Uterus (tissue), 2 donors: Measurements from ENCODE around the gene ZNF609.

Source experiments
- CTCF ChIP-seq, 4 experiments: fragments of 200-600 bp in 2 of 4; fragments of 450-650 bp in 2 of 4; sonication (generic) in 2 of 4; IDR thresholded peaks; one replicate each; pipeline ENCODE4 v1.5.1; 2016 to 2019; ENCODE audit warnings: antibody characterized with exemption in 4 of 4, mild to moderate bottlenecking in 2 of 4, moderate library complexity in 1 of 4
- POLR2A ChIP-seq, 2 donors: fragments of 450-650 bp; IDR thresholded peaks; one replicate each; pipeline ENCODE4 v1.6.1; 2016; ENCODE audit warnings: antibody characterized with exemption in 2 of 2, mild to moderate bottlenecking in 1 of 2, moderate library complexity in 1 of 2

DNA sequence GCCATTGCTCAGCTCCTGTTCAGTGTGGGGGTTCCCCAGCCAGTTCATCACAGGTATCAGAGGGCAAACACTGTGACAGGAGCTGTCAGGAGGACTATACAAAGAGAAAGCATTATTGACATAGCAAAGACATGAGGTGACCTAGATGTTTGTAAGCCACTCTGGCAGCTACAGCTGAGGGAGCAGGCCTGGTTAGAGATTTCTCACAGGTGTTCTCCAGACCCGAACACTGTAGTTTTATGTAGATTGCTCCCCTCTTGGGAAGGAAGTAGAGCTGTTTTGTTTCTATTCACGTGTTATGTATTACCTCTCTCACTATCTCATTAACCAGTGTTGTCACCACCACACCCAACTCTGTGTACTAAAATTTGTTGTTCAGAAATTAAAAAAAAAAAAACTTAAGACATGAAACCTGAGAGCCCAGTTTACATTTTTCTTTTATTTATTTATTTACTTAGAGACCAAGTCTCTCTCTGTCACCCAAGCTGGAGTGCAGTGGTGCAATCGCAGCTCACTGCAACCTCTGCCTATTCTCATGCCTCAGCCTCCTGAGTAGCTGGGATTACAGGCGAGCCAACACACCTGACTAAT is 191.3 kb downstream of the ZNF609 start:
- TF ChIP-seq POLR2A (IDR thresholded peaks at IDR 0.05) (no peak), CTCF (IDR thresholded peaks at IDR 0.05) (no peak)
